T follicular helper cell (primary cell): ENCODE results near the gene SCN2A.

ENCODE experiments used
- DNase-seq: peaks from one replicate; pipeline ENCODE4 v3.0.0-alpha.2; 2020; ENCODE audit warnings: low read depth

Gene SCN2A

DNA sequence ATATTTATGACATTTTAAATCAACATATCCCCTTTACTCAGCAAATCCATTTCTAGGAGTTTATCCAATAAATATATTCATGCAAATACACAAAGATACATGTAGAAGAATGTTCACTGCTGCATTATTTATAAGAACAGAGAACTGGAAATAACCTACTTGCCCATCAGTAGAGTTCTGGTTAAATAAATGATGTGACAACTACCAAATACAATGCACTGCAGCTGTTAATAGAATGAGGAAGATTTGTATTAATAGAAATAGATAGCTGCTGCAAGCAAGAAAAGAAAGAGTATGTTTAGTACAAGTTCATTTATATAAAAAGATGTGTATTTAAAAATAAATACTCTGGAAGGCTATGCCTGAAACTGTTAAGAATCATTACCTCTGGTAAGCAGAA lies 181.0 kb downstream of the SCN2A start:
- DNase-seq = no peak

DNA sequence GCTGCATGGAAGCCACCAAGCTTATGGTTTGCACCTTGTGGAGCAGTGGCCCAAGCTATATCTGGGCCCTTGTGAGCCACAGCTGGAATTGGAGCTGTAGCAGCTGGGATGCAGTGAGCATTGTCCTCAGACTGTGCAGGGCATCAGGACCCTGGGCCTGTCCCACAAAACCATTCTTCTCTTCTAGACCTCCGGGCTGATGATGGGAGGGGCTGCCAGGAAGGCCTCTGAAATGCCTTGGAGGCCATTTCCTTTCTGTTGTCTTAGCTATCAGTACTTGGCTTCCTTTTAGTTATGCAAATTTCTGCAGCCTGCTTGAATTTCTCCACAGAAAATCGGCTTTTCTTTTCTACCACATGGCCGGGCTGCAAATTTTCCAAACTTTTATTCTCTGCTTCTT lies 183.9 kb downstream of the SCN2A start:
- DNase-seq = no peak

DNA sequence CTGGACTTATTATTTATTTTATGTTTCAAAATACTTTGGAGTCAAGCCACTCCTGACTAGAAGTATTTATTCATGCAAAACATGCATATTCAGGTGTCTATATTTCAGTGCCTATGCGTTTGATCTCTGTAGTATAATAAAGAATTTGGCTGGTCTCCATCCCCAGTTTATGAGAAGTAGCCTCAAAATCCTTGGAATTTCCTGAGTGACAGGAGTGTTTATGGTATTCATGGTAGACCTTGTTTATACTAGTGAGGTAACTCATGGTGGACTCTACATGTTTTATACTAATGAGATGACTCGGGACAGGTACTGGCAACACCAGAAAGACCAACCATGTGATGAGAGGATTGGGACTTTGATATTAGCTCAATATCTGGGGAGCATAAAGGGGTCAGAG lies 186.3 kb downstream of the SCN2A start:
- no peak for DNase-seq

DNA sequence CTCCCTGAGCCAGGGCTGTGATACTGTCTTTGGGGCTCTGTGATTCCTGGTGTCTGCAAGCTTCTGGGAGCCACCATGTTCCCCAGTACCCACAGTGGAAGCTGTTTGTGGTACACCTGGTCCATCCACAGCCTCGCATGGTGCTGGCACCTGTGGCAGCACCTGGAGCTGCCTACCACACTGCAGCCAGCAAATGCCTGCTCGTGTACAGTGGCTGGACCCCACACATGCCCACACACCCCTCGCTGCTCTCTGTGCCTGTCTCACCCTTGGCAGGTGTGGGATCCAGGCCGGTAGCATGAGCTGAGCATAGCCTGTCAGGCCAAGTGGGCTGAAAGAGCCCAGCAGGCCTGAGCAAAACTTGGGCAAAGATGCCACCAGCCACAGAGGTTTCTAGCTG lies 188.5 kb downstream of the SCN2A start:
- no peak for DNase-seq

DNA sequence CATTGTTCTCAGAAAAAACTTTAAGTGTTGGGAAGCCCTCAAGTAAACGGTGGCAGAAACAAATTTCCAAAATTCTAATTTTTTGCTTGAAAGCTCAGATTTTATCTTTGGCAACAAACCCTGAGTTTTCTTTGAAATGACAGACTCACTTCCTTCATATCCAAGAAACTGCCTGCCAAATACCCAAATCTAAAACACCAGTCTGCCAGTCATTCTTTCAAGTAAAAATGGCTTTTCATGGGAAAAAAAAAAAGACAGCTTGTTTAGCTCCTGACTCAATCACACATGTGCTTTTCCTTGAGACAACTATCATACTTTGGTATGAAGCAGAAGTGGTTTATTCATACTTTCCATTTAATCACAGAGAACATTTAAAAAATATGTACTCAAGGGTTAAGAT lies 189.7 kb downstream of the SCN2A start:
- no peak for DNase-seq

DNA sequence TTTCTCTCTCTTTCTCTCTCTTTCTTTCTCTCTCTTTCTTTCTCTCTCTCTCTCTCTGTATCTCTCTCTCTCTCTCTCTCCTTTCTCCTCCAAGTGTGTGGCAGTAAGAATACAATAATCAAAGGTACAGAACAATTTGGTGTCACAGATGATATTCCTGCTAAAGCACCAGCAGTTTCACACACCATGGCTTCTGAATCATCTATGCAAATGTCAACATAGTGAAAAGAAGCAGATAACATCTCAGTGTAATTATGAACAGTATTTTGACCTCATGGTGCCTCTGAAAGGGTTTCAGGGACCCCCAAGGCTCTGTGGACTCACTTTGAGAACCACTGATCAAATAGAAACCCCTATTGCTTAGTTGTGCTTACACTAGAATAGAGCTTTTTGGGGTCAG lies 191.8 kb downstream of the SCN2A start:
- no peak for DNase-seq

DNA sequence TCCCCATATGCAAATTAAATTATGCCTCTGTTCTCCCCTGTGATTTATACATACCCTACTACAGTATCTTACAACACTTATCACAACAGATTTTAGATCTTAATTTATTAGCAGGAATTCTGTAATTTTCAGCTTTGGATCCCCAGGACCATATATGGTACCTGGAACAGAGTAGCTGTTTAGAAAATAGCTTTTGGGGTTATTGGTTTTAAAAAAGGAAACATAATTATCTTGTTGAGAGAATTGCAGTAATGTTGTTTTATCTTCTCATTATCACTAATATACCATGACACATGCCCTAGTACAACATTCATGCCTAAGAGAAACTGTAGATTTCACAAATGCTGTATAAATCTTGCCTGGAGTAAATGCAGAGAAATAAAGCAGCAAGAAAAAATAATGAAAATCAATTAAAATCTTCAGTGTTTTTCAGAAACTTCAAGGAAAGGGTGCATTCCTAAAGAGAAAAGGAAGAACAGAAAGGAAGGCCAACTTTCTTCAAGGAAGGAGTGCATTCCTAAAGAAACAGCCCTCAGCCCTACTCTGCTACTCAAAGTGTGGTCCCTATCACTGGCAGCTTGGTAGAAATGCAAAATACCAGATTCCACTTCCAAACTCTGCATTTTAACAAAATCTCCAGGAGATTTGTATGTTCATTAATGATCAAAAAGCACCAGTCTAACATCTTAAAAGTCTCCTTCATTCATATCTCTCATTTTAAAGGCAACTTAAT lies 193.2 kb downstream of the SCN2A start:
- DNase-seq = no peak

DNA sequence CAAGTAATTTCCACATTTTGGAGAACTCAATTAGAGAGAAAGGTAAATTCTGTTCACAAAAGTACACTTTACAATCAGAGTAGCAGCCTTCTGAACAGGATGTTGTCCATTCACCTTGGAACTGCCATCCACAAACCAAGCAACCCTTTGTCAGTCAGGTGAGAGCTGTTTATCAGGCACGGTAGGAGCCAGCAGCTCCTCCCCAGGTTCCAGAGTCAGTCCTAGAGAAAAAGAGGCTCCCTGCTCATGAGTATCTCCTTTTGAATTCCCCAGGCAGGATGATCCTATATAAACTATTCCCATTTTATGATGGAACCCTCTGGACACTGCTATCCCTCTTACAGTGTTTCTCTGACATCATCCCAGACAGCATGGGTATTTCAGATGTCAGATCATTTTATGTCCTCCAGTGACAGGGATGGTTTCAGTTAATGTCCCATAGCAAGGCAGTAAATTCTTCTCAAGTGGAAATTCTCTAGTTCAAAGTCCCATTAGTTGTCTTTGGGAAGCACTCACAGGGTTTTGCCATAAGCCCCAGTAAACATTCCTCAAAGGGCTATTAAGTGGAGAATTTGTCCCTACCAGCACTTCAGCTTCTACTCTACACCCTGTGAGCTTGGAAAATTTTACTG lies 195.8 kb downstream of the SCN2A start:
- no peak for DNase-seq

DNA sequence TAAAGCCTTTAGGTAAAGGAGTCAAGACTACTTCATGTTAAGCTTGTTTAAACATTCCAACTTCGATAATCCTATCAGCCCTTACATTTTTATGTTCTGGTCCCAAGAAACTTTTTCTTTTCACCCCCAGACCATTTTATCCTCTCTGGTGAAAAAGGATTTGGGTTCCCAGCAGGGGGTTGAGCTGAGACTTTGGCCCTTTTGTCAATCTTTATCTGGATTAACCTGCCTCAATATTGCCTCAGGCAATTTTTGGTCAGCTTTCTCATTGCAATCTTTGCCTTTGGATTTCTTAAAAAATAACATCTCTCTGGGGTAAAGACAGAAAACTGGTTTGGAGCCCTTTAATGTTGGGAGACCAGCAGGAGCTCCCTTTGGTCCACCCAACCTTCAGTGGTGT lies 196.4 kb downstream of the SCN2A start:
- DNase-seq = no peak

DNA sequence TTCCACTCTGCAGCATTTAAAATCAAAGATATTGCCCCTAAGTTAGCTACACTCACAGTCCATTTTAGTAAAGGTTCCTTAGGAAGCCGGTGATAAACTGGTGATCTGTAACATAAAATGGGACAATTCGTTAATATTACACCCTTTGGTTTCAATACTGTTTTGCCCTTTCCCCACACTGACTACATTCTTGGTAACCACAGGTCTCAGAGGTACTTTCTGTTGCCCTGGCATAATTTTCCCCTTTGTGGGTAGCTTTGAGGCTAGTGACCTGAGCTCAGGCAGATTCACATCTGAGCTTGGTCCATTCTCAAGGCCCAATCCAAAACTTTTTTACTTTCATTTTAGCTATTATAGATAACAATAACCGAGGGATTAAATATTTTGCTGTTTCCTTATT lies 197.3 kb downstream of the SCN2A start:
- no peak for DNase-seq

DNA sequence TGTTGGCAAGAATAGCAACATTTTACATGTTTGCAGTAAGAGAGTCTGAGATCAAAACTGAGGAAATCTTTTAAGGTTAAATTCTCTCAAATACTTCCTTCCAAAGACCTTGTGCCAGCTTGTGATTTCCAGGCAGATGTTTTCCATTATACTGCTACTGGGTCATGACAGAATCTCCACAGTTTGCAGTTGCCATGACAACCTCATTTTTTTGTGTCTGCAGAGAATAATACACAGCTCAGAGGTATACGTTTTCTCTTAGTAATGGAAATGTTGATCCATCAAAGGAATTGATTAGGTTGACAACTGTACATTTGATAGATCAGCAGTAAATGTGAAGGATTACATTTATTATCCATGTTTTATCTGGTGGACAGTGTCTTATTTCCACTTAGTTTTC lies 201.2 kb downstream of the SCN2A start:
- DNase-seq = no peak
